K562 (cell line): ENCODE data around the gene RELA. TPM values are rescaled to one million over a fixed set of nuclear protein-coding genes. Genes with fewer than 3 reads are reported as not detected.

Experiments used
- HDAC6 ChIP-seq: IDR thresholded peaks from 2 replicates; pipeline ENCODE4 v1.6.1; 2012; ENCODE audit warnings: low read depth, mild to moderate bottlenecking, control low read depth, inconsistent platforms, low read length, moderate library complexity
- ILK ChIP-seq: fragments of 450-650 bp; IDR thresholded peaks from 2 replicates; pipeline ENCODE4 v1.6.1; 2016; ENCODE audit warnings: missing genetic modification characterization, low read depth, mild to moderate bottlenecking, missing compliant biosample characterization, moderate library complexity, borderline replicate concordance
- KAT8 ChIP-seq: fragments of 450-650 bp; IDR thresholded peaks from 2 replicates; pipeline ENCODE4 v1.6.1; 2016; ENCODE audit warnings: low read depth, mild to moderate bottlenecking
- LARP7 ChIP-seq: fragments of 450-650 bp; IDR thresholded peaks from 2 replicates; pipeline ENCODE4 v1.6.1; 2016
- LCOR ChIP-seq: sonication (generic); formaldehyde crosslinking; IDR thresholded peaks from 2 replicates; pipeline ENCODE4 v1.8.0; 2022; ENCODE audit warnings: mild to moderate bottlenecking, missing genetic modification reagents
- NFATC3 ChIP-seq: fragments of 450-650 bp; IDR thresholded peaks from 2 replicates; pipeline ENCODE4 v1.6.1; 2017; ENCODE audit warnings: mild to moderate bottlenecking
- NFRKB ChIP-seq: fragments of 450-650 bp; IDR thresholded peaks from 2 replicates; pipeline ENCODE4 v1.6.1; 2016; ENCODE audit warnings: low read depth
- SIX5 ChIP-seq, 2 experiments: IDR thresholded peaks; 2 replicates each; pipeline ENCODE4 v1.6.1; 2011; ENCODE audit warnings: low read length in 2 of 2, borderline replicate concordance in 1 of 2, low read depth in 1 of 2, mild to moderate bottlenecking in 1 of 2, moderate library complexity in 1 of 2; ENCODE audit not compliant: insufficient read depth in 1 of 2
- SP2 ChIP-seq: IDR thresholded peaks from 2 replicates; pipeline ENCODE4 v1.6.1; 2011; ENCODE audit warnings: mild to moderate bottlenecking, low read depth, low read length, moderate library complexity; ENCODE audit not compliant: poor library complexity, severe bottlenecking; ENCODE audit errors: extremely low read depth
- STAG1 ChIP-seq: sonication (generic); formaldehyde crosslinking; IDR thresholded peaks from 2 replicates; pipeline ENCODE4 v1.5.0; 2020; ENCODE audit warnings: missing genetic modification reagents, borderline replicate concordance
- TCF7 ChIP-seq: sonication (generic); IDR thresholded peaks from 2 replicates; pipeline ENCODE4 v1.6.1; 2016; ENCODE audit warnings: antibody characterized with exemption, borderline replicate concordance
- XRCC5 ChIP-seq: fragments of 200-400 bp; formaldehyde crosslinking; IDR thresholded peaks from 2 replicates; pipeline ENCODE4 v1.6.1; 2017; ENCODE audit warnings: low read depth, mild to moderate bottlenecking, low read length
- ZBED1 ChIP-seq: IDR thresholded peaks from 2 replicates; pipeline ENCODE4 v1.6.1; 2014
- ZNF197 ChIP-seq: fragments of 200-800 bp; sonication (Bioruptor generic); IDR thresholded peaks from 2 replicates; pipeline ENCODE4 v1.6.1; 2016; ENCODE audit warnings: low read depth, missing genetic modification characterization, missing compliant biosample characterization
- polyA plus RNA-seq, 8 experiments: library from polyadenylated mRNA; depleted of rRNA in 4 of 8; stranded (reverse) in 5 of 8; unstranded in 3 of 8; fragments of >200 nt; fragmentation: Nextera tagmentation in 2 of 8; fragmentation: Illumina TruSeq in 1 of 8; extraction: Ambion mirVana in 2 of 8; extraction: Trizol in 1 of 8; gene quantifications; 2 replicates each; pipeline versions ENCODE4 v1.2.1 to v1.2.3, GENCODE V29; 2011 to 2014; ENCODE audit warnings: inconsistent platforms in 1 of 8, missing spikeins in 1 of 8
- total RNA-seq, 7 experiments: library from RNA; depleted of rRNA in 6 of 7; stranded (reverse); fragments of >200 nt in 6 of 7; fragmentation: Illumina TruSeq in 2 of 7; extraction: Trizol in 2 of 7; gene quantifications; 2 replicates each; pipeline versions ENCODE4 v1.2.1 to v1.2.3, GENCODE V29; 2011 to 2021; ENCODE audit warnings: low replicate concordance in 1 of 7
- TF ChIP-seq, protein P1 (sequence below): fragments of 450-650 bp; IDR thresholded peaks from 2 replicates; pipeline ENCODE4 v1.6.1; 2016; ENCODE audit warnings: low read depth
- TF ChIP-seq, protein P2 (sequence below): fragments of 250-450 bp; sonication (Bioruptor Pico); IDR thresholded peaks from 2 replicates; pipeline ENCODE4 v1.8.0; 2021; ENCODE audit warnings: mild to moderate bottlenecking, moderate library complexity

The RELA gene
- total and polyA plus RNA-seq, 9 of the 15 experiments (the other 6 are each of a cell fraction or from before 2014, with no cell fraction given) = 6.0 to 67.4 (median 20.6) TPM

DNA sequence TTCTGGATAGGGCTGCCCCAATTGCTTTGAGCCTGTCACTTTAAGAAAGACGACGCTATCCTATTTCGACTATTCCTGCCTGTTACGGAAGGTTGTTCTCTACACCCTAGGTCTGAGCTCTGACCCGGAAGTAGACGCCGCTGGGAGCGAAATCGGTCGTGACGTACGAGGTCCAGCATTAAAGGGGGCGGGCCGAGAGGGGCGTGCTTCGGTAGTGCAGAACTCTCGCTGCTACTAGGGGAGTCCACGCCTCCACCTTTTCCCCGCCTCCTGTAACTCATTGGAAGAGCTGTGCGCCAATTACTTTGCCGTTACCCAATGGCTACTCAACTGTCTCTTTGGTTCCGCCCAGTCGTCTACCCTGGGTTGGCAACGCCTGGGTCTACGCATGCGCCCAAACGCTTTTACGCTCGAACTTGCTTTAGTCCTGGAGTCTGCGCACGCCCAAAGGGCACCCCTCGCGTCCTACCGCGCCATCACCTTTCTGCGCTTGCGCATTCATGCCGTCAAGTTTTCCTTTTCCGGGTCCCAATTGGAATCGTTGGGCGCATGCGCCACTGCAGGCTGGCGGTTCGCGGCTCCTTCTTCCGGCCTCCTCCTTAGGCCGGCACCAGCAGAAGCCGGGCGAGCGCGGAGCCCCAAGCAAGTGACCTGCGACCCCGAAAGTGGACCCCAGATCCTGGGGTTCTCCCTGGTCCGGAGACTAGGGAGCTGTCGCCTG, 47.3 kb downstream of the RELA start, which contains the start of gene PCNX3 (continued):
- TF ChIP-seq, protein P1, sequence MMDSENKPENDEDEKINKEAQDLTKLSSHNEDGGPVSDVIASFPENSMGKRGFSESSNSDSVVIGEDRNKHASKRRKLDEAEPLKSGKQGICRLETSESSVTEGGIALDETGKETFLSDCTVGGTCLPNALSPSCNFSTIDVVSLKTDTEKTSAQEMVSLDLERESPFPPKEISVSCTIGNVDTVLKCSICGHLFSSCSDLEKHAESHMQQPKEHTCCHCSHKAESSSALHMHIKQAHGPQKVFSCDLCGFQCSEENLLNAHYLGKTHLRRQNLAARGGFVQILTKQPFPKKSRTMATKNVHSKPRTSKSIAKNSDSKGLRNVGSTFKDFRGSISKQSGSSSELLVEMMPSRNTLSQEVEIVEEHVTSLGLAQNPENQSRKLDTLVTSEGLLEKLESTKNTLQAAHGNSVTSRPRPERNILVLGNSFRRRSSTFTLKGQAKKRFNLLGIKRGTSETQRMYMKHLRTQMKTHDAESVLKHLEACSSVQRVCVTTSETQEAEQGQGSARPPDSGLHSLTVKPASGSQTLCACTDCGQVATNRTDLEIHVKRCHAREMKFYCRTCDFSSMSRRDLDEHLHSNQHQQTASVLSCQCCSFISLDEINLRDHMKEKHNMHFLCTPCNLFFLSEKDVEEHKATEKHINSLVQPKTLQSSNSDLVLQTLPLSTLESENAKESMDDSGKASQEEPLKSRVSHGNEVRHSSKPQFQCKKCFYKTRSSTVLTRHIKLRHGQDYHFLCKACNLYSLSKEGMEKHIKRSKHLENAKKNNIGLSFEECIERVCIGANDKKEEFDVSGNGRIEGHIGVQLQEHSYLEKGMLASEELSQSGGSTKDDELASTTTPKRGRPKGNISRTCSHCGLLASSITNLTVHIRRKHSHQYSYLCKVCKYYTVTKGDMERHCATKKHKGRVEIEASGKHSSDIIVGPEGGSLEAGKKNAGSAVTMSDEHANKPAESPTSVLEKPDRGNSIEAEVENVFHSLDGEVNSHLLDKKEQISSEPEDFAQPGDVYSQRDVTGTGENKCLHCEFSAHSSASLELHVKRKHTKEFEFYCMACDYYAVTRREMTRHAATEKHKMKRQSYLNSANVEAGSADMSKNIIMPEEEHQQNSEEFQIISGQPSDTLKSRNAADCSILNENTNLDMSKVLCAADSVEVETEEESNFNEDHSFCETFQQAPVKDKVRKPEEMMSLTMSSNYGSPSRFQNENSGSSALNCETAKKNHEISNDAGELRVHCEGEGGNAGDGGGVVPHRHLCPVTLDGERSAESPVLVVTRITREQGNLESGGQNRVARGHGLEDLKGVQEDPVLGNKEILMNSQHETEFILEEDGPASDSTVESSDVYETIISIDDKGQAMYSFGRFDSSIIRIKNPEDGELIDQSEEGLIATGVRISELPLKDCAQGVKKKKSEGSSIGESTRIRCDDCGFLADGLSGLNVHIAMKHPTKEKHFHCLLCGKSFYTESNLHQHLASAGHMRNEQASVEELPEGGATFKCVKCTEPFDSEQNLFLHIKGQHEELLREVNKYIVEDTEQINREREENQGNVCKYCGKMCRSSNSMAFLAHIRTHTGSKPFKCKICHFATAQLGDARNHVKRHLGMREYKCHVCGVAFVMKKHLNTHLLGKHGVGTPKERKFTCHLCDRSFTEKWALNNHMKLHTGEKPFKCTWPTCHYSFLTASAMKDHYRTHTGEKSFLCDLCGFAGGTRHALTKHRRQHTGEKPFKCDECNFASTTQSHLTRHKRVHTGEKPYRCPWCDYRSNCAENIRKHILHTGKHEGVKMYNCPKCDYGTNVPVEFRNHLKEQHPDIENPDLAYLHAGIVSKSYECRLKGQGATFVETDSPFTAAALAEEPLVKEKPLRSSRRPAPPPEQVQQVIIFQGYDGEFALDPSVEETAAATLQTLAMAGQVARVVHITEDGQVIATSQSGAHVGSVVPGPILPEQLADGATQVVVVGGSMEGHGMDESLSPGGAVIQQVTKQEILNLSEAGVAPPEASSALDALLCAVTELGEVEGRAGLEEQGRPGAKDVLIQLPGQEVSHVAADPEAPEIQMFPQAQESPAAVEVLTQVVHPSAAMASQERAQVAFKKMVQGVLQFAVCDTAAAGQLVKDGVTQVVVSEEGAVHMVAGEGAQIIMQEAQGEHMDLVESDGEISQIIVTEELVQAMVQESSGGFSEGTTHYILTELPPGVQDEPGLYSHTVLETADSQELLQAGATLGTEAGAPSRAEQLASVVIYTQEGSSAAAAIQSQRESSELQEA = no peak
- TF ChIP-seq KAT8 = no peak
- no peak for TF ChIP-seq ZBED1
- no peak for TF ChIP-seq LARP7
- TF ChIP-seq STAG1 (CRISPR knock-in tag) = no peak
- TF ChIP-seq TCF7 = no peak
- peak; percentile 90 for TF ChIP-seq XRCC5
- no peak for TF ChIP-seq ILK
- TF ChIP-seq ZNF197 (CRISPR knock-in tag) = no peak
- peak; percentile 82 for TF ChIP-seq SP2
- no peak for TF ChIP-seq NFRKB
- peak; percentile 44 to 53; a peak in 3 of 4 replicates for TF ChIP-seq SIX5 (IDR thresholded peaks at IDR 0.05; ENCODE audit: borderline replicate concordance in 1 of 2, insufficient read depth in 1 of 2, low read depth in 1 of 2, low read length in 2 of 2)
- TF ChIP-seq, protein P2, sequence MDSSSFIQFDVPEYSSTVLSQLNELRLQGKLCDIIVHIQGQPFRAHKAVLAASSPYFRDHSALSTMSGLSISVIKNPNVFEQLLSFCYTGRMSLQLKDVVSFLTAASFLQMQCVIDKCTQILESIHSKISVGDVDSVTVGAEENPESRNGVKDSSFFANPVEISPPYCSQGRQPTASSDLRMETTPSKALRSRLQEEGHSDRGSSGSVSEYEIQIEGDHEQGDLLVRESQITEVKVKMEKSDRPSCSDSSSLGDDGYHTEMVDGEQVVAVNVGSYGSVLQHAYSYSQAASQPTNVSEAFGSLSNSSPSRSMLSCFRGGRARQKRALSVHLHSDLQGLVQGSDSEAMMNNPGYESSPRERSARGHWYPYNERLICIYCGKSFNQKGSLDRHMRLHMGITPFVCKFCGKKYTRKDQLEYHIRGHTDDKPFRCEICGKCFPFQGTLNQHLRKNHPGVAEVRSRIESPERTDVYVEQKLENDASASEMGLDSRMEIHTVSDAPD (CRISPR knock-in tag) = no peak
- TF ChIP-seq HDAC6 = no peak
- no peak for TF ChIP-seq NFATC3
- TF ChIP-seq LCOR (CRISPR knock-in tag) = no peak
